DND-41 (cell line): ENCODE results near the gene COX20.

Experiments used
- ATAC-seq: fragments of 200-7000 bp; cut with Tn5 transposase; 3 replicates; pipeline ENCODE4 v1.9.1; 2021; ENCODE audit warnings: low read depth; ENCODE audit not compliant: insufficient read depth
- DNase-seq: peaks from one replicate; pipeline ENCODE4 v3.0.0-alpha.2; 2020
- H2AFZ ChIP-seq: 2 replicates; pipeline ENCODE4 v1.6.0; 2012; ENCODE audit warnings: low read depth, low read length
- H3K27ac ChIP-seq: 2 replicates; pipeline ENCODE4 v1.5.1; 2012; ENCODE audit warnings: low read length, inconsistent platforms
- H3K27me3 ChIP-seq: fragments of 200-600 bp; sonication (generic); 2 replicates; pipeline ENCODE4 v1.6.0; 2012; ENCODE audit warnings: low read length, mild to moderate bottlenecking, inconsistent platforms; ENCODE audit not compliant: insufficient read depth, poor library complexity
- H3K36me3 ChIP-seq: 2 replicates; pipeline ENCODE4 v1.5.1; 2012; ENCODE audit warnings: low read length, inconsistent platforms; ENCODE audit not compliant: insufficient read depth
- H3K4me1 ChIP-seq: 2 replicates; pipeline ENCODE4 v1.5.1; 2012; ENCODE audit warnings: mild to moderate bottlenecking, low read length; ENCODE audit not compliant: insufficient read depth
- H3K4me2 ChIP-seq: 2 replicates; pipeline ENCODE4 v1.6.0; 2012; ENCODE audit warnings: mild to moderate bottlenecking, moderate library complexity, low read length, inconsistent platforms; ENCODE audit not compliant: insufficient read depth
- H3K4me3 ChIP-seq, 2 experiments: fragments of 200-600 bp in 1 of 2; shearing (Covaris generic) in 1 of 2; 2 replicates each; pipeline ENCODE4 v1.5.1; 2012 to 2016; ENCODE audit warnings: inconsistent platforms in 2 of 2, low read length in 2 of 2, mild to moderate bottlenecking in 2 of 2, low read depth in 1 of 2, moderate library complexity in 1 of 2
- H3K79me2 ChIP-seq: 2 replicates; pipeline ENCODE4 v1.6.0; 2012; ENCODE audit warnings: low read length, inconsistent platforms; ENCODE audit not compliant: insufficient read depth
- H3K9ac ChIP-seq: 2 replicates; pipeline ENCODE4 v1.6.0; 2012; ENCODE audit warnings: low read depth, mild to moderate bottlenecking, inconsistent platforms, low read length, moderate library complexity
- H3K9me3 ChIP-seq: 2 replicates; pipeline ENCODE4 v1.5.1; 2012; ENCODE audit warnings: low read length, moderate library complexity, mild to moderate bottlenecking, inconsistent platforms; ENCODE audit not compliant: insufficient read depth, severe bottlenecking
- H4K20me1 ChIP-seq: 2 replicates; pipeline ENCODE4 v1.6.0; 2012; ENCODE audit warnings: low read length; ENCODE audit not compliant: insufficient read depth
- CTCF ChIP-seq: IDR thresholded peaks from 2 replicates; pipeline ENCODE4 v1.5.1; 2012; ENCODE audit warnings: borderline replicate concordance, low read length, moderate library complexity, mild to moderate bottlenecking; ENCODE audit not compliant: poor library complexity, severe bottlenecking; ENCODE audit errors: extremely low read depth
- EZH2 ChIP-seq: IDR thresholded peaks from 3 replicates; pipeline ENCODE4 v1.6.1; 2012; ENCODE audit warnings: borderline replicate concordance, low read depth, mild to moderate bottlenecking, moderate library complexity, low read length, inconsistent platforms; ENCODE audit not compliant: severe bottlenecking

COX20 gene

GRCh38 chr1:244878681-244879080 lies 43.2 kb downstream of the COX20 start:
- Histone ChIP-seq H4K20me1 (no peaks in the 10 kb centered on the region), H3K4me3 (no peak overlapping the region), H3K36me3 (no peaks in the 10 kb centered on the region), H3K27me3 (no peaks in the 10 kb centered on the region), H3K4me2 (no peak overlapping the region), H3K4me1 (no peaks in the 10 kb centered on the region), H3K27ac (no peak overlapping the region), H3K9ac (no peak overlapping the region), H3K79me2 (no peaks in the 10 kb centered on the region), H2AFZ (no peak overlapping the region), H3K9me3 (no peaks in the 10 kb centered on the region)
- ATAC-seq (no peak), DNase-seq (no peak)
- no peak for TF ChIP-seq CTCF
- no peak for TF ChIP-seq EZH2

GRCh38 chr1:244881552-244882280 lies 46.3 kb downstream of the COX20 start:
- ATAC-seq: no peak

GRCh38 chr1:244887281-244887680 lies 51.8 kb downstream of the COX20 start:
- no peaks in the 10 kb centered on the region for H3K79me2 ChIP-seq
- ATAC-seq (no peak), DNase-seq (no peak)
- no peak overlapping the region for H3K9ac ChIP-seq
- no peak overlapping the region for H3K4me3 ChIP-seq
- no peaks in the 10 kb centered on the region for H3K4me1 ChIP-seq
- H3K27me3 ChIP-seq: no peaks in the 10 kb centered on the region
- no peak overlapping the region for H2AFZ ChIP-seq
- H3K27ac ChIP-seq: no peak overlapping the region
- no peaks in the 10 kb centered on the region for H3K36me3 ChIP-seq
- H3K9me3 ChIP-seq: no peaks in the 10 kb centered on the region
- TF ChIP-seq EZH2 (no peak), CTCF (no peak)
- no peaks in the 10 kb centered on the region for H4K20me1 ChIP-seq
- H3K4me2 ChIP-seq: no peak overlapping the region

More at GRCh38 chr1:244881552-244882280, 46.3 kb downstream of the COX20 start:
- no peaks in the 10 kb centered on the region for H3K27me3 ChIP-seq
- TF ChIP-seq CTCF: no peak
- TF ChIP-seq EZH2: no peak
- no peaks in the 10 kb centered on the region for H3K79me2 ChIP-seq
- no peaks in the 10 kb centered on the region for H3K4me1 ChIP-seq
- H3K36me3 ChIP-seq: no peaks in the 10 kb centered on the region
- H3K4me3 ChIP-seq: no peak overlapping the region
- no peaks in the 10 kb centered on the region for H3K9me3 ChIP-seq
- no peak overlapping the region for H3K9ac ChIP-seq
- no peak overlapping the region for H3K27ac ChIP-seq
- DNase-seq: no peak
- H4K20me1 ChIP-seq: no peaks in the 10 kb centered on the region
- H3K4me2 ChIP-seq: no peak overlapping the region
- no peak overlapping the region for H2AFZ ChIP-seq
